EH (cell line): ENCODE measurements around the gene CSNK2B.
A peak's percentile ranks its signal among the peaks of the same experiment; 100 is the strongest.

Experiments used
- DNase-seq: peaks from one replicate; pipeline ENCODE4 v3.0.0-alpha.2; 2015; ENCODE audit warnings: low read depth

The CSNK2B gene

GRCh38 chr6:31636698-31637596 is 28.9 kb upstream of the CSNK2B start:
- DNase-seq: no peak

DNA sequence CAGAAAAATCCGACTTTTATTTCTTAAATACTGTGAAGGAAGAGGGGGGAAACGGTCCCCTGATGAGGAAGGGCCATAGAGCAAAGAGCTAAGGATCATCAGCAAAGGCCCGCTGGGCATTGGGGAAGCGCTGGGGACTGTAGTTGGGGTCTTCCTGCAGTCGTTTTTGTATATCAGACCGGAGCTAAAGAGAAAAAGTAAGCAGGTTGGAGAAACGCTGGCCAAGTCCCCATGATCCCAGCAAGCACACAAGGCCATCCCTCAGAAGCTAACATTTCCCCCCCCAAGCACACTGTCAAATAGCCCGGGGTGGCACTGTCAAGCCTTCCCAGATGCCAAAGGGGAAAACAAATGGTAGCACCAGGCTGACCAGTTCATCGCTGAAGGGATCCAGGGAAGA is 26.8 kb upstream of the CSNK2B start:
- no peak for DNase-seq

- peak; percentile 87 for DNase-seq
Observed at GRCh38 chr6:31639449-31639861, 26.4 kb upstream of the CSNK2B start.

DNA sequence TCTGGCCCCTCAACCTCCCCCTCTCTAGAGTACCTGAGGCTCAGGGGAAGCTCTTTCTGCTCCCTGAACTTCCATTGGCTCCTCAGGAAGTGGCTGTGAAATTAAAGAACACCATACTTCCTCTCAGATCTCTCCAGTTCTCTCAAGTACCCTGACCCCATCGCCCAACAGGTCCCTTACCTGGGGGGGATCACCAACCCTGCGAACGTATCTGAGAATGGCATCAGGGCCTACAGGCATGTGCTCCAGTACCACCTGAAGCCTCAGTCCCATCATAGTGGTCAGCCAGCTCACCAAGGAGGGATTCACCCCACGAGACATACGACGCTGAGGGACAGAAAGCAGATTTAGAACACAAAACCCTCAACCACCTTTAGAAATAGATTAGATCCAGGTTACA is 25.3 kb upstream of the CSNK2B start:
- DNase-seq: no peak

GRCh38 chr6:31641370-31641769 is 24.5 kb upstream of the CSNK2B start:
- no peak for DNase-seq

DNA sequence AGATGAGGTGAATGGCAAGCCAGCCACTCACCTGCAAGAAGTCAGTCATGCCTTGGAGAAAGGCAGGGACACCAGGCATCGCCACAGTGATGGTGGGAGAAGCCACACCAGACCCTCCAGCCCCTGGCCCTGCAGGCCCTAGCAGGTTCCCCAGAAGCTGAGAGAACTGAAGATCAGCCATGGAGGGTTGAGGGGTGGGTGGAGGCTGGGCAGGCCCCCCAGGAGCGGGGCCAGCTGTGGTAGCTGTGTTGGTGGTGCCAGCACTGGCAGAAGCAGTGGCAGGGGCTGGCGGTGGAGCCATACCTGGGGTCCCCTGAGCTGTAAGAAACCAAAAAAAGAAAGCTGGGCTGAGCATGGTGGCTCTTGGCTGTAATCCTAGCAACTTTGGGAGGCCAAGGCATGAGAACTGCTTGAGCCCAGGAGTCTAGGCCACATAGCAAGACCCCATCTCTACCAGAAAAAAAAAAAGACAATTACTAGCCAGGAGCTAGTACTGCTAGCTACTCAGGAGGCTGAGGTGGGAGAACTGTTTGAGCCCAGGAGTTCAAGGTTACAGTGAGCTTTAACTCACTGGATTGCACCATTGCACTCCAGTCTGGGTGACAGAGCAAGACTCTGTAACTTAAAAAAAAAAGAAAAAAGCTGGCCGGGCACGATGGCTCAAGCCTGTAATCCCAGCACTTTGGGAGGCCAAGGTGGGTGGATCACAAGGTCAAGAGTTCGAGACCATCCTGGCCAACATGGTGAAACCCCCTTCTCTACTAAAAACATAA is 22.9 kb upstream of the CSNK2B start:
- DNase-seq: no peak

GRCh38 chr6:31643818-31644454 is 21.9 kb upstream of the CSNK2B start:
- DNase-seq: no peak

DNA sequence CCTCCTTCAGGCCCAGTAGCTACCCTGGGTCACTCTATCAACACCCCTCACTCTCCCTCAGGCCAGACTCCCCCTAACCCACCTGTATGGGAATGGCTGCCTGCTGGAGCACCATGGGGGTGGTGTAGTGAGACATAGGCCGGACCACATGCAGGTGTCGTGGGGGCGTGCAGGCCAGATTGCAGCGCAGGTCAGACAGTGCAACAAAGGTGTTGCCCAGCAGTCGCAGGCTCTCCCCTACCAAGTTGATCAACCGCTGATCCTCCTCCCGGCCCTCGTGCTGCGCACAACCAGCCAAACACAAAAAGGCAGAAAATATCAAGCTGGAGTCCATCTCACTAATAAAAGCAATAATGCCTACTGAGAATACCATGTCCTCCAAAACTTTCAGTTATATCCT is 20.6 kb upstream of the CSNK2B start:
- DNase-seq: no peak

- peak; percentile 89 for DNase-seq
Observed at GRCh38 chr6:31651602-31652191, 14.2 kb upstream of the CSNK2B start.

GRCh38 chr6:31652925-31653724 is 12.8 kb upstream of the CSNK2B start:
- DNase-seq: peak; percentile 92

DNA sequence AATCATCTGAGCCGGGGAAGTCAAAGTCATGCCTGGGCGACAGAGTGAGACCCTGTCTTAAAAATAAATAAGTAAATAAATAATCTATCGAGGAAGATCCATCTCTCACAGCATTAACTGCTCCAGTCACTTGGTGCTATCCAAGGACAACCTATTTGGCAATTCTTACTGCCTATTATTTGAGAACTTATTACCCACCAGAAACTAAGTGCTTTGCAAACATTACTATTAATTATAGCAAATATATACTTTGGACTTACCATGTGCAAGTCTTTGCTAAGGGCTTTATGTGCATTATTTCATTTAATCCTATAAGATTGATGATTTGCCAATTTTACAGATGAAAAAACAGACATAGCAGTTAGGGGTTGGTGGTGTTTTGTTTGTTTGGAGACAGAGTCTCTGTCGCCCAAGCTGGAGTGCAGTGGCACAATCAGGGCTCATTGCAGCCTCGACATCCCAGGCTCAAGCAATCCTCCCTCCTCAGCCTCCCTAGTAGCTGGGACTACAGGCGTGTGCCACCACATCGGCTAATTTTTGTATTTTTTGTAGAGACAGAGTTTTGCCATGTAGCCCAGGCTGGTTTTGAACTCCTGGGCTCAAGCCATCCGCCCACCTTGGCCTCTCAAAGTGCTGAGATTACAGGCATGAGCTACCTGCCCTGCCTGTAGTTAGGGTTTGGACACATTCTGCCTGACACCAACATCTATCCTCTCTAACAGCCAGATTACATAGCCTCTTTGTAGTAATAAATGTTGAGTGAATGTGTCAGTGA is 11.1 kb upstream of the CSNK2B start:
- DNase-seq: no peak

- no peak for DNase-seq
Observed at GRCh38 chr6:31655349-31656237, 10.3 kb upstream of the CSNK2B start, which contains the start of gene APOM. APOM (plus strand) TSS chr6:31655894; CDS start chr6:31655967, 73 bp downstream.

DNA sequence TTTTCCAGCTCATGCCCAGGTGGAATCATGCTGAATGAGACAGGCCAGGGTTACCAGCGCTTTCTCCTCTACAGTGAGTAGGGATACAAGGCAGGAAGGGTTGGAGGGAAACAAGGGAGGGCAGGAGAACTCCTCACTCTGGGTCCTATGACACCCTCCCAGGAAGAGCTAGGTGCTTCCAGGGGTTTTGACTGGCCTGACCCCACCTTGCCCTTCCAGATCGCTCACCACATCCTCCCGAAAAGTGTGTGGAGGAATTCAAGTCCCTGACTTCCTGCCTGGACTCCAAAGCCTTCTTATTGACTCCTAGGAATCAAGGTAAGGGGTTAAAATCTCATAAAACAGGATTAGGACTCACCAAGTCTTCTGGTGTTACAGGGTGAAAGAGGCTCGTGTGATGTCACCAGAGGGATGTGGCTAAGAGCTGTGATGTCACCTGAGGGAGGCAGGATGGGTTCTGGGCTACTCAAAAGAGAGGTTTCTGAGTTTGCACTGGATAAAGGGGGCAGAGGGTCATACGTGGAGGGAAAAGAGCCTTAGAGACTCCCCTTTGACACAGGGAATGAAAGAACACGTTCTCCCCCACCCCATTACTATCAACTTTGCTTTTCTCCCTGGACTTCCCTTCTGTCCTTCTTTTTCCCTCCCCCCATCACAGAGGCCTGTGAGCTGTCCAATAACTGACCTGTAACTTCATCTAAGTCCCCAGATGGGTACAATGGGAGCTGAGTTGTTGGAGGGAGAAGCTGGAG is 8.3 kb upstream of the CSNK2B start:
- DNase-seq: no peak

DNA sequence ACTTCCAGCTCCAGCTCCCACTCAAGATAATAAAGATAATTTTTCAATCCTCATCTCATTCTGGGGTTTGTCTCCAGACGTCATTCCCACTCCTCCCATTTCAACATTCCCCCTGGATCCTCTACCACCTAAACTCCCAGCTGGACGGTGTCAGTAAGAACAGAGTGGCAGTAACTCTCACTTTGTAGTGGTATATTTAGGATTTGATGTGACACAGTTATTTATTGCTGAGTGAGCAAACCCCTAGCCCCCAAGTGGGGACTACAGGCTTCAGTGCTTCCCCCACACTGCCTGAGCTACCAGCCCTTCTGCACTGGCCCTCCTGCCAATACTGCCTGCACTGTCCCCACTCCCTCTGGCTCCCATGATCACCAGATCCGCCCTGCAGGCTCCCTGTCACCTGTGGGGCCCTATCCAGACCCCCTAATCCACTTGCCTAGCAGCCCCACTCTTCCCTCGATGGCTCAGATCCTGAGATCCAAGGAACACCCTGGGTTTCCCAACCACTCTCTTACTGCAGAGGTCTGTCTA is 7.7 kb upstream of the CSNK2B start:
- DNase-seq: no peak

GRCh38 chr6:31658983-31659648 is 6.8 kb upstream of the CSNK2B start:
- no peak for DNase-seq

DNA sequence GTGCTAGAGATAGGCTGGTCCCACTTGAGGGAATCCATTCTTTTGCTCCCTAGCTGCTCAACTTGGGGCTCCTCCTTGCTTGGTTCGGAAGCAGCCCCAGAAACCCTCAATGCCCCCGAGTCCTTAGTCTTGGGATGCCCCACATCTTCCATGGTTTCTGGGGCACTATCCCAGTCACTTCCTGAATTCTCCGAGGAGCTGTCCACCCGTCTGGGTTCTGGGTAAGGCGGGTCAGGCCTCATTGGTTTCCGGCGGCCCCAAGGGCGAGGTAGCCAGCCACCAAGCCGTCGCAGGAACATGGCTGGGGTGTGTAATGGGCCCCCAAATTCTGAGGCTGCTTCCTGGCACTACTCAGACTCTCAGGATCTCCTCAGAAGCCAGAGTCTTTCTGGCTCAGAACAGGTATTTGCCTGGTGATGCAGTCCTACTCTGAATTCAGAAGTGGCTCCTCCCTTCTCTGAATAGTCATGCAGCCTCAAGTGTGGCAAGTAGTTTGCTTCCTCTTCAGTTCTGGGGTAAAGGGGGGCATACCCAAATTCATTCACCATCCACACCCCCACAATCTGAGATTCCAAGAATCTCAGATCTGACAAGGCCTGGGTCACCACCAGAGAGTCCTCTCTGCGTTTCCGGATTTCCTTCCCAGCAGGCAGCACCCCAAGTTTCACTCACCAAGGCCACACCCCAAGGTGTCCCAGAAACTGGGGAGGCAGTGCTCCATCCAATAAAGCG is 6.1 kb upstream of the CSNK2B start:
- DNase-seq: peak; percentile 53
